Heart left ventricle (tissue), 13 donors: Measurements from ENCODE around the gene ULK1.

Experiments
- CTCF ChIP-seq, 12 donors: fragments of 200-600 bp; sonication (generic) in 4 of 12; IDR thresholded peaks; one replicate each; pipeline versions ENCODE4 v1.5.0 to v1.8.0; 2018 to 2022; ENCODE audit warnings: antibody characterized with exemption in 12 of 12, mild to moderate bottlenecking in 5 of 12
- POLR2A ChIP-seq, 2 donors: fragments of 450-650 bp; IDR thresholded peaks; one replicate each; pipeline ENCODE4 v1.6.1; 2017; ENCODE audit warnings: antibody characterized with exemption in 2 of 2, mild to moderate bottlenecking in 2 of 2, moderate library complexity in 2 of 2
- donor health status: ischemic (EF 13 %, LVEDD 7.1; RV severe dilation, severe dysfunction).
- donor health status: DM: no; HTN: yes; CAD: no.
- donor health status: DM: no; HTN: no; CAD: no.
- donor health status: ischemic (EF 25% LVEDD 6.9; RV normal size, moderate dysfunction).
- donor health status: ischemic (EF 25% LVEDD 5.7; RV mildly dilated, moderate dysfunction).
- donor health status: ischemic (EF 35%, LVEDD 5.7; RV mildly dilated, moderate dysfunction).
- donor health status: nonischemic (EF 11% LVEDD 7.7; RV severe dilation, severe dysfunction).
- donor health status: DM: yes; HTN: yes; CAD: no.
- donor health status: PGD.
- donor health status: ischemic (EF 29% LVEDD 5.4; RV normal size, mild dysfunction).
- donor health status: nonischemic (EF 23%, LVEDD 6.1; RV moderate dilation, normal function).

- TF ChIP-seq CTCF (IDR thresholded peaks at IDR 0.05) = no peak
- TF ChIP-seq POLR2A (IDR thresholded peaks at IDR 0.05) = peak in 1 of 2 donors; percentile 91
Observed at GRCh38 chr12:131928711-131929580, 34.5 kb downstream of the ULK1 start, which contains the start of gene PUS1.
